Esophagus squamous epithelium (tissue), 4 donors: ENCODE results near the gene CPXM1.

Experiments used
- POLR2A ChIP-seq, 4 donors: fragments of 450-650 bp; IDR thresholded peaks; one replicate each; pipeline ENCODE4 v1.6.1; 2017; ENCODE audit warnings: antibody characterized with exemption in 4 of 4, mild to moderate bottlenecking in 4 of 4, moderate library complexity in 3 of 4
- TF ChIP-seq, protein P1 (sequence below), 6 experiments: fragments of 450-650 bp in 4 of 6; fragments of 200-600 bp in 2 of 6; sonication (generic) in 2 of 6; IDR thresholded peaks; one replicate each; pipeline ENCODE4 v1.5.1; 2016 to 2019; ENCODE audit warnings: antibody characterized with exemption in 6 of 6, mild to moderate bottlenecking in 4 of 6, moderate library complexity in 4 of 6

DNA sequence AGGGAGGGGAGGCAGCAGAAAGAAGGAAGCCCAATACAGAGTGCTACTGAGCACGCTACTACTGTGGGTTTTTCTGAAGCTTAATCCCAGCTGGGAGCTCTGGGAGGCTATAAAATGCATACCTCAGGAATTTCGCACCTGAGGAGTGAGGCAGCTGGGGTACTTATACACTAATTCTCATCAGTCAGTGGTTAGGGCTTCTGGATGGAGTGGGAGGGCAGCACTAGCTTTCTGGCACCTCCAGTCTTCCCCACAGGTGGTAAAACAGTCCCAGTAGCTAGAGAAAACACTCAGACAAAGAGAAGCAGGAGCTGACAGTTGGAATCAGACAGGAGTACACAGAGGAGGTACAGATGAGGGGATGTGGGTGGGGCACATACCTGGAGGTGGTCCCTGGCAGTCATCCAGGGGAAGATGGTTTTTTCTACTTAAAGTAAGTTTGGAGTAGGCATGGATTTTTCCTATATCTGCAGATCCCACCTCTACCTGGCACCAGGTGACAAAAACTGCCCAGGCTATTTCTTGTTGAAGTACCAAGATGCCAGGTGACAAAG, 37.8 kb downstream of the CPXM1 start:
- no peak for TF ChIP-seq POLR2A (IDR thresholded peaks at IDR 0.05)
- TF ChIP-seq, protein P1, sequence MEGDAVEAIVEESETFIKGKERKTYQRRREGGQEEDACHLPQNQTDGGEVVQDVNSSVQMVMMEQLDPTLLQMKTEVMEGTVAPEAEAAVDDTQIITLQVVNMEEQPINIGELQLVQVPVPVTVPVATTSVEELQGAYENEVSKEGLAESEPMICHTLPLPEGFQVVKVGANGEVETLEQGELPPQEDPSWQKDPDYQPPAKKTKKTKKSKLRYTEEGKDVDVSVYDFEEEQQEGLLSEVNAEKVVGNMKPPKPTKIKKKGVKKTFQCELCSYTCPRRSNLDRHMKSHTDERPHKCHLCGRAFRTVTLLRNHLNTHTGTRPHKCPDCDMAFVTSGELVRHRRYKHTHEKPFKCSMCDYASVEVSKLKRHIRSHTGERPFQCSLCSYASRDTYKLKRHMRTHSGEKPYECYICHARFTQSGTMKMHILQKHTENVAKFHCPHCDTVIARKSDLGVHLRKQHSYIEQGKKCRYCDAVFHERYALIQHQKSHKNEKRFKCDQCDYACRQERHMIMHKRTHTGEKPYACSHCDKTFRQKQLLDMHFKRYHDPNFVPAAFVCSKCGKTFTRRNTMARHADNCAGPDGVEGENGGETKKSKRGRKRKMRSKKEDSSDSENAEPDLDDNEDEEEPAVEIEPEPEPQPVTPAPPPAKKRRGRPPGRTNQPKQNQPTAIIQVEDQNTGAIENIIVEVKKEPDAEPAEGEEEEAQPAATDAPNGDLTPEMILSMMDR (IDR thresholded peaks at IDR 0.05) = no peak
